GM18502 (cell line): ENCODE results near the gene SLC38A10.

Experiments used
- ATAC-seq: cut with Tn5 transposase; IDR thresholded peaks from one replicate; pipeline ENCODE4 v1.9.1; 2021; ENCODE audit warnings: mild to moderate bottlenecking; ENCODE audit not compliant: unreplicated experiment, poor library complexity

Gene SLC38A10

DNA sequence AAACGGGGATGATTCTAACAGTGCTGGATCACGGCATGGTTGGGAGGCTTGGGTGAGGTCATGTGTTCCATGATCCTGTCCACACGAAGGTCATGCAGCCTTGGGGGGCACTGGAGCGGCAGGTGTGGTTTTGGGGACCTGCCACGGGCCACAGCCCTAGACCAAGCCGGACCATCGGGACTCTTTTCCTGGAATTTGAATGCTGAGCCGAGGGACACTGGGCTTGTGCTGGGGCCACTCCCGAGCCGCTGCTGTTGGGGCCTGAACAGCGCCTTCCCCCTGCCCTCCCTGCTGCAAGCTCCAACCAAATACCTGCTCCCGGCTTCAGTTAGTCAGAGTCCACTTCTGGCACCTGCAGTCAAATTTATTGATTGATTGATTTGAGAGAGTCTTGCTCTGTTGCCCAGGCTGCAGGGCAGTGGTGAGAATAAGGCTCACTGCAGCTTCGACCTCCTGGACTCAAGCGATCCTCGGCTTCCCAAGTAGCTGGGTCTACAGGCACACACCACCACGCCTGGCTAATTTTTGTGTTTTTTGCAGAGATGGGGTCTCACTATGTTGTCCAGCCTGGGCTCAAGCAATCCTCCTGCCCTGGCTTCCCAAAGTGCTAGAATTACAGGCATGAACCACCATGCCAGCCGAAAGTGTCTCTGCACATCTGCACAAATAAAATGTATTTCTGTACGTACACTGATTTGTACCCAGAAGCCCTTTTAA lies 37.2 kb upstream of the SLC38A10 start:
- no peak for ATAC-seq

DNA sequence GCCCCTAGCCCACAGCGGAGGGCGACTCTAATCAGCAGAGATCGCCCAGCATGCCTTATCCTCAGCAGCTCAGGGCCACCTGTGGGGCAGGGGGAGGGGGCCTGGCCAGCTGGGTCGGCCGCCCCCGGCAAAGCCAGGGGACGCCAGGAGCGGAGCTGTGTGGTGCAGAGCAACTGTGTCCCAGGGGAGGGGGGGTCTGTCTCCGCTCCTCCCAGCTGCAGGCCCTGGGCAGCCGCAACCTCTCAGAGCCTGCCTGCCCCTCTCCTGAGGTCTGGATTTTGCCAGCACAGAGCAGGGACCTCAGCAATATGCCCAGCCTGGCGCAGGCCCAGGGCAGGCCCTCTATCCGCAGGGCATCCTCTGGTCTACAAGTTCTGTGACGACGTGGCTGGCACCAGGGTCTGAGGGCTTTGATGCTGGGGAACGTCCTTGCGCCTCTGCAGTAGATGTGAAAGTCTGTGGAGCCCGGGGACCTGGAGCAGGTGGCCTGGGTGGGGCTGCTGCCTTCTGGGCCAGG lies 36.5 kb upstream of the SLC38A10 start:
- no peak for ATAC-seq

DNA sequence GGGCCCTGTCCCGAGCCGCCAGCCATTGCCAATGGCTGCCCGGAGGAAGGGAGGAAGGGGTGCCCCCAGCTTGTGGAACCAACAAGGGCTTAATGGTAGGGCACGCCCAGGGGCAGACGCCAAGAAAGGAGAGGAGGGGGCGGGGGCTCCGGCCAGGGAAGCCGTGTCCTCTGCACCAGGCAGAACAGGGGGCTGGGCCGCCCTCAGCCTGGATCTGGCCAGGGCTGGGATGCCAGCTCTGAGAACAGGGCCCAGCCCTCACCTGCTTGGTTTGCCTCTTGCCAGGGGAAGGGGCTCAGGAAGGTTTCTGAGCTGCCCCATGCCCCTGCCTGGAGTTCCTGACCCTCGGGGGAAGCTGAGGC lies 35.8 kb upstream of the SLC38A10 start:
- no peak for ATAC-seq

DNA sequence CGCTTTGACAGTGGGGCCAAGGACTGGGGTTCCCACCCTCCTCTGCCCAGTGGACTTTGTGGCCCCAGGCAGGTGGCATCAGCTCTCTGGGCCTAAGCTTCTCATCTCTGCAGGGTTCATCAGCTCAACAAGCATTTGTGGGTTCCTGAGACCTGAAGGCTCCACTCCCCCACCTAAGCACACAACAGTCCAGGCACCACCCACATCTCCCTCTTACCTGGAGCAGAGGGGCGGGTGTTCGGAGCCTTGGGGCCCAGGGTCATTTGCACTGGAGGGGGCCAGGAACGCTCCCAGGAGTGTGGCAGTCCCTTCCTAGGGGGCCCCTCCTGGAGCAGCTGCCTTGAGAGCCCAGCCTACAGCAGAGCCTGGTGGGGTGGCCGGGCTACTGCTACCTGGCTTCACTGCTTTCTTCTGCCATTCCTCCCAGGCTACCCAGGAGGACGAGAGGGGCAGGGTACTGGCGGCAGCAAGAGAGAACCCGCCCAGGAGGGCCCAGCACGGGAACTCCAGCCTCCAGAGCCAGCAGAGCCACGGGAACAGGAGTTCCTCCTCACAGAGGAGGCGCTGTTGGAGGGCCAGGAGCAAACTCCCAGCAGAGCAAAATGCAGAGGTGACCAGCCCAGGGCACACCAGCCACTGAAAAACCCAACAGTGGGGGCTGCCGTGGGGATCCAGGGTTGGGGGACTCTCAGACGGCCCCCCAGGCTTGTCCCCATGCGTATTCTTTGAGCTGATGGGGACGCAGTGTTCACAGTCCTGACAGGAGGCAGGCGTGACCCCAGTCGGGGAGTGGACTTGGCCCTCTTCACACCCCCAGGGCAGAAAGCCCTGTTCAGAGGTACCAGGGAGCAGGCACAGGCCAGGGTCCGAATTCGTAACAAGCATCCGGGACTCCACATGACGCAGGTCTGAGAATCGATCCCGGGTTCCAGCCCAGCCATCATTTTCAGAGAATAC lies 35.1 kb upstream of the SLC38A10 start:
- no peak for ATAC-seq

DNA sequence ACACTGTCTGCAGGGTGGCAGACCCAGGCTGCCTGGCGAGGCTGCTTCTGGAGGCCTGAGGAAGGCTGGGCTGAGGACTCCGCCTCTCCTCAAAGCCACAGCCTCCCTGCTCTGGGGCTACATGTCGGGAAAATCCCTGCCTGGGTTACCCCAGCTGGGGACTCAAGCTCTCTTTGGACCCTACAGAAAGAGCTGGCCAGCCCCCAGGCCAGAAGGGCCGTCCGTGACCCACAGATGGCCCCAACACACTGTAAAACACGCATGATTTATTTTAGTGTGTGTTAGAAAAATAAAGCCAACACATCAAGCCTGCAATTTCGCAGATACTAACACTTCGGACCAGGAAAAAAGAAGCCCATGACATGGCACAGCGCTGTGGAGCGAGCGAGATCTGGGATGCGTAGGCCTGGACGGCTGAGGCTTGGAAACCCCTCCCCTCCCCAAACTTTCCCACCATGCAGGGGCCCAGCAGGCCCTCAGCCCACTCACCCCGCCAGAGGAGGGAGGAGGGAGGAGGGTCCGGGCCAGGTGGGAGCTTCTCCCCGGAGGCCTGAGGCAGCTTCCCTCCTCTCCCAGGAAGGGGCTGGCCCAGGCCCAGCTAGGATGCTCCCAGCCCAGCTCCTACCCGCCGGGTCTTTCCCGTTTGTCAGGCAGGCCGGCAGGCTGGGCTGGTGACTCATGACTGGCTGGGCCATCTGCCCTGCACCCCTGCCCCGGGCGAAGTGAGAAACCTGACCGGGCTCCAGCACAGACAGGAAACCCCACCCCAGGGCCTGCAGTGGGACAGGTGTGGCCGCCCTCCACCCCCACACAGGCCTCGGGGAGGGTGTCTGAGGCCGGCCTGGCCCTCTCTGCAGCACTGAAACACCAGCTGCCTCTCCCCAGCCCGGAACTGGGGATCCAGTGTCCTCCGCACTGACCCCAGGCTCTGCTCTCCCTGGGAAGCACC lies 34.1 kb upstream of the SLC38A10 start:
- no peak for ATAC-seq

DNA sequence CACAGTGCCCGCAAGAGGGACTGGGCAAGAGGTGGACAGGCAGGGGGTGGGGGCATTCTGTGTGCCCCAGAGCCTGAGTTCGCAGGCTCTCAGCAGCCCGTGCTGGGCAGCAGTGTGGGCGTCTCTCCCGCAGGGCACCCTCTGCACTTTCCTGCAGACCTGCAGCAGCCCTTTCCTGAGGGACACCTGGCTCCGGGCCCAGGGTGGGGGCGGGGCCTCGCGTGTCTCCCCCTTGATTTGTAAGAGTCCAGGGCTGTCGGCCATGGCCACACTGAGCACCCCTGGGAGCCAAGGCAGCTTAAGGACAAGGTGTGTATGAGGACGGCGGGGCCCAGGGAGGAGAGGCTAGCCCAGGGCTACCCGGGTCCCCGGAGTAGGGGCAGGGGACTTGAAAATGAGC lies 33.4 kb upstream of the SLC38A10 start:
- no peak for ATAC-seq

DNA sequence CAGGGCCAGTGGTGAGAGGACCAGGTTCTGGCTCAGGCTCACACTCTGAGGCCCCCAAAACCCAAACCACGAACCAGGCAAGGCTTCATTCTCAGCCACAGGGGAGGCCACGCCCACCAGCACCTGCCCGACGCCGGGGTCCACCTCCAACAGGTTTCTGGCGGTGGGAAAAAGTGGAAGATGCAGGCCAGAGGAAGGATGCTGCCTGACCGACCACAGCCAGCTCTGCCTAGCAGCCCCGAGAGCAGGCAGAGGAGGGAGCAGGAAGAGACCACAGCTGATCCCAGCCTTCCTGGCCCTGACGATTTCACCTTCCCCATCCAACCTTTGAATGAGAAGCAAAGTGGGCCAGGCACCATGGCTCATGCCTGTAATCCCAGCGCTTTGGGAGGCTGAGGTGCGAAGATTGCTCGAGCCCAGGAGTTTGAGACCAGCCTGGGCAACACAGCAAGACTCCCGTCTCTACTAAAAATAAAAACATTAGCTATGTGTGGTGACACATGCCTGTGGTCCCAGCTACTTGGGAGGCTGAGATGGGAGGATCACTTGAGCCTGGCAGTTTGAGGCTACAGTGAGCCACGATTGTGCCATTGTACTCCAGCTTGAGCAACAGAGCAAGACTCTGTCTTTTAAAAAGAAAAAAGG lies 30.7 kb upstream of the SLC38A10 start:
- no peak for ATAC-seq

DNA sequence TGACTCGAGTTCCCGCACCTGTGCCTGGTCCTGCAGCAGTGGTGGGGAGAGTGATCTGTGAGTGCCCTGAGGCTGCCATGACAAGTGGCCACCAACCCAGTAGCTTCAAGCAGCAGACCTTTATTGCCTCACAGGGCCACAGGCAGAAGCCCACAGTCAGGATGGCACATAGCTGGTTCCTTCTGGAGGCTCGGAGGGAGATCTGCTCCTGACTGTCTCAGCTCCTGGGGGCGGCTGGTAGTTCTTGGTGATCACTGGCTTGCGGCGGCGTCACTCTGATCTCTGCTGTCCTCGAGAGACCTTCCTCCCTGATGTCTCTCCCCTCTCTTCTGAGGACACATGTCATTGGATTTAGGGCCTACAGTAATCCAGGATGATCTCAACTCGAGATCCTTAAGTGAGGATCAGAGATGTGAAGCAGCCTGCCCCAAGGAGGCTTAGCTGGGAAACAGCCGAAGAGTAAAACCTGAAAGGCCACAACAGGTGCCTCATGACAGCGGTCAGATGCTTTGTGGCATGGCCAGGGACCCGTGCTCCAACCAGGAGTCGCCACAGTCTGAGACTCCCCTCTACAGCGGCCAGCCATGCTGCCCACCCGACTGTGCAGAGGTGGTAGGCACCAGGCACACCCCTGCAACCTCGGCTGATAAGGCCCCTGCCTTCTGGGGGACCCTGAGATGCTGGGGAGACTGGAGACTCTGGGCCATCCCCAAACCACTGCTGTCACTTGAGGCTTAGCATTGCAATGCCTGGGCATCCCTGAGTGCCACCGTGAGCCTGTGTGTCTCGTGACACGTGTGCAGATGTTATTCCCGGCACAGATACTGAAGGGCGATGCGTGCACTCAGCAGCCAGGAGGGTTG lies 30.0 kb upstream of the SLC38A10 start:
- no peak for ATAC-seq

DNA sequence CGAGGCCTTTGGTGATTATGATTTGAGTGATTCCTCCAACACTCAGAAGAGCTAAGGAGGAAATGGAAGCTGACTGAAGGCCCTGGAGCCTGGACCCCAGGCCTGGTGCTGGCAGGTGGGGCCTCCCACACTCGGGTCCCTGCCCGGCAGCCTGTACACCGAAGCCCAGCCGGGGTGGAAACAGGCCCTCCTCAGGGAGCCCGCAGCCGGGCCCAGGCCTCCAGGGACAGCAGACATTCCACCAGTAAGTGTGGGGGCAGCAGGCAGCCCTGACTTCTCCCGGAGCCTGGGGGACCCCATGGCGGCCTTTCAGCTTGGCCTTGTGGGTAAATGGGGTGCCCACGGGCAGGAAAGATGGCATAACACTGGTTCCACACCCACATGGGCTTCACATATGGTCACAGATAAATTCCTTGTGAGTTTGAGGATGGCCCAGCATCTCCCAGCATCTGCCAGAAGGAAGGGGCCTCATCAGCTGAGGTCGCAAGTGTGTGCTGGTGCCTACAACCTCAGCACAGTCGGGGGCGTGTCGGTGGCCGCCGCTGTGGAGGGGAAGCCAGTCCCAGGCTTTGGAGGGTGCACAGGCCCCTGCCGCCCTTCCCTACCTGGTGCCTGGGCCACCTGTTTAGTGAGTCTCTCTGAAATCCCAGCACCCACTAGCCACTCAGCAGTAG lies 29.2 kb upstream of the SLC38A10 start:
- ATAC-seq, result no peak

DNA sequence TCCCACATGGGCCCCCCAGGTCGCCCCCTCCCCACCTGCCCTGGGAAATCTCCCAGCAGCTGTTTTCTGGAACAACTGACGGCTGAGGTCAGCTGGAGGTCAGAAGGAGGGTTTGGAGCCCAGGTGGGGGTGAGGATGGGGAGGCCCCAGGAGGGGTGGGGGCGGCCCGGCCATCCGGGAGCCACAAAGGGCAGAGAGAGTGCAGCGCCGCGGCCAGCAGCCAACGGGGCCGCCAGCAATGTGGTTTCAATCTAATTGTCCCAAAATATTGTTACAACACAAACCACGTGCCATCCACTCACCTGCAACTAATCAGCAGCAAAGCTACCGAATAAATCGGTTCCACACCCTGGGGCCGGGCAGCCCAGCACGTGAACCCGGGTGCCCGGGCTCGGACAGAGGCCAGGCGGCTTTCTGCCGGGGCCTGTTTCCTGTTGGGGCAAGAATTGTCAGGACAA lies 28.3 kb upstream of the SLC38A10 start:
- ATAC-seq, result no peak

DNA sequence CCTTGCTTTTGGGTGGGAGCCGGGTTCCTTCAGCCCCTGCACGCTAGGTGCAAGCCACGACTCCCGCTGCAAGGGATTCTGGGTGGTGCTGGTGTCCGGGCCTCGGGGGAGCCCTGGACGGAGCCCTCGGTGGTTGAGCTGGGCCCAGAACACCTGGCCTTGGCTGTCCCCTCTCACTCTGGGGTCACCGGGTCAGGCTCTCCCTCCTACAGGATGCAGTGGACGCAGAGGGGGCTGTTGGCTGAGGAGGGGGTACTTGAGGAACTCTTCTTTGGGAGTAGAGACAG lies 27.9 kb upstream of the SLC38A10 start:
- ATAC-seq, result no peak

DNA sequence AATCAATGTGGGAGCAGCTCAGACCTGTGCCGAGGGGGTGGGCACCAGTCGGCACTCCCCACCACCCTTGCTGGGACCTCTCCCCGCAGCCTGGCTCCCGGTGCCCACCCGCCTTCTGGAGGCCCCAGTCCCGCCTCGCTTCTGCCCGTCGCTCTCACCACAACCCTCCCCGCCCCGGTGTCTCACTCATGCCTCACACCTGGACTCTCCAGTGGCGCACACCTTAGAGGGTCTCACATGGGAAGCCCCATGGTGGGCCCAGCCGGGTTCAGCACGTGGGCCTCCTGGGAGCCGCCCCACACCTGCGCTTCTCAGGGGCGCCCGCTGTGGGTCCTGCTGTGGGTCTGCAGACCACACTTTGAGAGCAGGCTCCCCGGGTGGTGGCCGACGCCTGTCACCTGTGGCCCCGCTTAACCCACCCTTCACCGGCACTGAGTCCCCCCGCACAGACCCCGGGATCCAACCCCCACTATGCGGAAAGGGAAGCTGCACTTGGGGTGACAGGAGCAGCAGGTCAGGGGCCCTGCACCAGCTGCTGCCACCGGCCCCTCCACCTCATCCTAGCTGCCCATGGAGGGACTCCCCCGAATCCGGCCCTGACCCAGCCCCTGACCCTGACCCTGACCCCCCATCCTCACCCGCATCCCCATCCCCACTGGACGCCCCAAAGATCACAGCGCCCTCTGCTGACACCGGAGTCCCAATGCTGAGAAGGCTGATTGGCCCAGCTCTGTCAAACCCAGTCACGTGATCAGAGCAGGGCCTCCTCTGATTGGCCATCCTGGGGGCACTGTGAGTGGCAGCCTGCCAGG lies 27.4 kb upstream of the SLC38A10 start:
- ATAC-seq, result no peak

DNA sequence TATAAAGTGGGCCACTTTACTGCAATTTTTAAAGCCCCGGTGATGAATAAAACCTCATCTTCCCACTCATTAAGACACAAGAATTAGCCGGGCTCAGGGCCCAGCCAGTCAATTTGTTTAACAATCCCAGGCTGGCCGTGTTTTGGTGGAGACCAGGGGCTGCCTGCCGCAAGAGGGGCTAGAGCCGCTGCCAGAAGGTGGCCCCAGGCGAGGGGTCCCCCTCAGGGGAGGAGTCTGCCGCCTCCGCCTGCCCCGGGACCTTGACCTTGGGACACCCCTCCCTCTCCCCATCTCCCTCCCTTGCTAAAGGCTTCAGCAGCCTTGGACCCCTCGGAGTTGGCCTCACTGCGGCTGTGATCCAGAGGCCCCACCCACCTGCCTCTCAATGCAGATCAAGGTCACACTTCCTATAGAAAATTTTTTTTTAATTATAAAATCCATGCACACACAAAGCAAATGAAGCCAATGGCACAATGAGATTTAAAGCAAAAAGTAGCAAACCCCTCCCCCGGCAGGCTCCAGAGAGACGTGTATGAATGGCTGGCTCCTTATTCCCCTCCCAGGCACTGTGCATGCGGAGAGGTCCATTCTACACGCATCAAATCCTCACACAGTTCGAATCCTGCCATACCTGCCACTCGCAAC lies 23.0 kb upstream of the SLC38A10 start:
- ATAC-seq, result no peak

DNA sequence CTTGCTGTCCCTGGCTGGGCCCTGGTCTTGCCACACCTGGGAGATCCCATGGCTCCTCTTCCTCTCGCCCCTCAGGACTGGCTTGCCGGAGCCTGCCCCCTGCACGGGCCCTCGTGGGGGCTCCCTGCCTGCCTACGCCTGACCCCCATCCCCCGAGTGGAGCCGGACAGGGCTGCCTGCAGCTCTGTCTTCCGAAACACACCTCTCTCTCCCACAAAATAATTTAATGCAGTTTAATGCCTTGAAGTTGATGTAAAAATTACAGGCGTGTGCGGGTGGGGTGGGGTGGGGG lies 22.4 kb upstream of the SLC38A10 start:
- ATAC-seq, result no peak

DNA sequence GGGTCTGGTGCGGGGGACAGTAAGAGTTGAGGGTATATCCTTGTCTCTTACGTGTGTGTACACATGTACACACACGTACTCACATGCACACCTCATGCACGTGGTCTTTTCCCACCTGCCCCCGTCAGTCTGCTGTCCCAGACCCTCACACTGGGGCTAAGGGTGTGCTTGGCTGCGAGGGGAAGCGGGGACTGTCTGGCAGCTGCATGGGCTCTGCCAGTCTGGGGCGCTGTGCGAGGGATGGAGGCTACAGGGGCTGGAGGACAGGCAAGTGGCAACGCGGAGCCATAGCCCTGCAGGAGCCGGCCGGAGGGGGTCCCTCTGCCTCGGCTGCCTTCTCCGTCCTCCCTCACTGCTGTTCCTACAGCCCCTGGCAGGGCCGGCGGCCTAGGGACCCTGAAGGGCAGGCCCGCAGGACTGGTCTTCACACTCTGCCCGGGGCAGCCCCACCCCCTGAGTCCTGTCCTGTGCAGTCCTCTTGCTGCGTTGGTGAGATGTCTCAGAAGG lies 20.8 kb upstream of the SLC38A10 start:
- ATAC-seq, result no peak

DNA sequence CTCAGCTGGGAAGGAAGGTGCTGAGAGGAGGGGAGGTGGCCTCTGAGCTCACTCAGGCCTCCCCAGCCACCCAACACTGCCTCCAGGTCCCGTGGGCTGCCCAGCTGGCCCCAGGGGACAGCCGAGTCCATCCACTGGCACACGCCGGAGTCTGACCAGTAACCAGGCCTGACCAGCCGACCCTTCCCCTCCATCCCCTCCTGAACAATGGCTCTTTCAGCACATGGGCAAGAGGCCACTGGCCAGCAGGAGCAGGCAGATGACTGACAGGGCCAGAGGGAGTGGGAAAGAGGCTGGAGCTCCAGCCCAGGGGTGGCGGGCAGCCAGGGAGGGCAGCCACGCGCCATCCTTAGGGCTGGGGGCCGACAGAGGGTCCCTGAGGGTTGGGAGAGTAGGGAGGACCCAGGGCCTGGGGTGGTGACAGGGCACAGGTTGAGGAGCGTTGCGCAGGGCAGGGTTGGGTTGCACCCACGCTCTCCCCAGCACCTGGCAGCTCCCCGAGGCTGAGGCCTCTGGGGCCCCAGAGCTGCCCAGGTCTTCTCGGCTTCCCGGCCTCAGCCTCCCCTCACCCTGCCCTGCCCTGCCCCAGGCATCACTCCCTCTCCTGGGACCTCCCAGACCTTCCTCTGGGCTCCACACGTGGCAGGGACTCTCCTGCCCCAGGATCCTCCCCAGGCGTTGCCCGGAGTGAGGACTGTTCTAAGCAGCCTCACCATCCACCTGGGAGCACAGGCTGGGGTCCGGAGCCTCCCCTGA lies 20.2 kb upstream of the SLC38A10 start:
- no peak for ATAC-seq
